ENCODE results near the gene EYA4. TPM values are rescaled to one million over a fixed set of nuclear protein-coding genes. Genes with fewer than 3 reads are reported as not detected.

EYA4 gene
- total RNA-seq, 1 experiment from 2014 or later = 6.1 TPM

DNA sequence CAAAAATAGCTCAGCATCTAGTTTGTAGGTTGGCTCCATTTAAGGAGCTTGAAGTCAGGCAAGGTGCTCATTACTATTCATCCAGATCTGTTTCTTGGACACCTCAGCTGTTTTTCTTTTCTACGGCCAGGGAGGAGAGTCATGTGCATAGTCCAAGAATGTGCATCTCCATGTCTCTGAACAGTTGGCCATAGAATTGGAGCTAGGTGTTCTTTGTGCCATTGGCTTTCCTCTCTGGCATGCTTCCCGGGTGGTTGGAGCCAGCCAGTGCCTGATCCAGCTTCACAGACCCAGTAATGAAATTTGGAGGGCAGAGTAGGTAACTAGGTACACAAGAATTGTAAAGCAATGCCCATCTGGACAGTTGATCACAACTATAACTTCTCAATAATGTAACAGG lies 21.6 kb downstream of the EYA4 start:
- Histone ChIP-seq H3K9me3 (no peaks in the 10 kb centered on the region), H3K36me3 (no peaks in the 10 kb centered on the region), H3K27me3 (no peaks in the 10 kb centered on the region), H3K4me3 (no peak overlapping the region)
- DNase-seq = no peak

DNA sequence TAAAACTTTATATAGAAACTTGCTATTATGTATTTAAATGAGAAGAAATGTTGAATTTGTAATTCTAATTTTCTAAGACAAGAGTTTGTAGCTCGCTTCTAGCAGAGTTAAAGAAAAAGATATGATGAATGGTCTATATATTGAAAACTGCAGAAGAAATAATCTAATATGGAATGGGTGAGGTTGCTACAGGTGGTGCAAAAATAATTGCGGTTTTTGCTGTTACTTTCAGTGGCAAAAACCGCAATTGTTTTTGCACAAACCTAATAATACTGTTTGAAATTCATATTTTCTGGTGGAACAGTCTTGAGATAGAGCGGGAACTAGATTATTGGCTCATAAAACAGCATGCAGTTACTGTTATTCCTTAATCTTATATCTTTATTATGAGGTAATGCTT lies 23.9 kb downstream of the EYA4 start:
- H3K9me3 ChIP-seq = no peaks in the 10 kb centered on the region
- no peak overlapping the region for H3K4me3 ChIP-seq
- no peaks in the 10 kb centered on the region for H3K27me3 ChIP-seq
- H3K36me3 ChIP-seq = no peaks in the 10 kb centered on the region
- DNase-seq = no peak

- Histone ChIP-seq H3K36me3 (no peaks in the 10 kb centered on the region), H3K4me3 (no peak overlapping the region), H3K9me3 (peaks cover 4% of the 10 kb centered on the region; the same call in 1 of the 2 replicates), H3K27me3 (no peaks in the 10 kb centered on the region)
- no peak for DNase-seq
These were observed 25.0 kb downstream of the EYA4 start for GRCh38 chr6:133266186-133266585.

- no peak for DNase-seq
- Histone ChIP-seq H3K9me3 (peaks cover 5% of the 10 kb centered on the region; the same call in 1 of the 2 replicates), H3K27me3 (no peaks in the 10 kb centered on the region), H3K4me3 (no peak overlapping the region), H3K36me3 (peaks cover 7% of the 10 kb centered on the region; the same call in 1 of the 2 replicates)
These were observed 27.5 kb downstream of the EYA4 start for GRCh38 chr6:133268621-133269020.

DNA sequence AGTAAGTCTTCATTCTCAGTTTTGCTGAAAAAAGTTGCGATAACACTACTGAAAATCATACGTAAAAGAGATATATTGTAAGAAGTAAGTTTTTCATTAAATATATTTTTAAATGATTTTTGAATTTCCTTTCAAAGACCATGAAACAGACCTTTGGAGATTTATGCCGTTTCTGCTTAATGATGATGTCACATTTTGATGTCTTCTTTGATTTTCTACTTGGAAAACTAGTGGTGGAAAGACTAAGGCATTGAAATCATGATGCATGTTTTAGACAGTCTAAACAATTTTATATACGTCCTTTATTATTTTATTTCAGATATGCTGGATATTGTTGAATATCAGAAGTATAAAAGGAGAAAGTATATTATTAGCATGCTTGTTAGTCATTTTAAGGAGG lies 33.7 kb downstream of the EYA4 start:
- Histone ChIP-seq H3K36me3 (peaks cover 7% of the 10 kb centered on the region), H3K4me3 (no peak overlapping the region), H3K9me3 (peaks cover 8% of the 10 kb centered on the region; the same call in 1 of the 2 replicates), H3K27me3 (no peaks in the 10 kb centered on the region)
- DNase-seq = no peak

DNA sequence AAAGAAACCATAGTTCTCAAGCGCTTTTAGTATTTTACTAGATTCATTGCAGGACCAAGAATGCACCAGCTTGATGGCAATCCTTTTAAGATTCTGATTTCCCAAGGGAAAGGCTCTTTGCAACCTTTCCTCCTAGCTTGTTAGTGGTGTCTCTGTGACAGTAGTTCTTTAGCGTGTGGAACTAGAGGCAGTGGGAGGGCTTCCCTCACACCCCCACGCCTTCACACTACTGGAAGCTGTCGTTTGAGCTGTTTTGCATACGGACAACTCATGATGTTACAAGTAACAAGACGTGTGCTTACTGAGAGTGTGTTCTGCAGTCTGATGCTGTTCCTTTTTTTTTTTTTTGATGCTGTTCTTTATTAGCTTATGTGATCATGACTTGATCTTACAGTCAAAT lies 34.1 kb downstream of the EYA4 start:
- no peak for DNase-seq
- peaks cover 8% of the 10 kb centered on the region; the same call in 1 of the 2 replicates for H3K9me3 ChIP-seq
- H3K4me3 ChIP-seq = no peak overlapping the region
- no peaks in the 10 kb centered on the region for H3K27me3 ChIP-seq
- H3K36me3 ChIP-seq = peaks cover 7% of the 10 kb centered on the region

- DNase-seq = no peak
- Histone ChIP-seq H3K9me3 (0 out of 2 replicates have a peak, but pooled peaks cover 3% of the 10 kb centered on the region), H3K27me3 (no peaks in the 10 kb centered on the region), H3K4me3 (no peak overlapping the region), H3K36me3 (peaks cover 4% of the 10 kb centered on the region)
These were observed 36.2 kb downstream of the EYA4 start for GRCh38 chr6:133277228-133277899.

GRCh38 chr6:133277900-133278545 lies 36.9 kb downstream of the EYA4 start:
- H3K4me3 ChIP-seq = no peak overlapping the region
- H3K9me3 ChIP-seq = 0 out of 2 replicates have a peak, but pooled peaks cover 3% of the 10 kb centered on the region
- DNase-seq = no peak
- H3K27me3 ChIP-seq = no peaks in the 10 kb centered on the region
- no peaks in the 10 kb centered on the region; the same call in 1 of the 2 replicates for H3K36me3 ChIP-seq

- H3K36me3 ChIP-seq = no peaks in the 10 kb centered on the region
- no peaks in the 10 kb centered on the region for H3K27me3 ChIP-seq
- DNase-seq = no peak
- no peak overlapping the region for H3K4me3 ChIP-seq
- no peaks in the 10 kb centered on the region for H3K9me3 ChIP-seq
These were observed 45.6 kb downstream of the EYA4 start for GRCh38 chr6:133286765-133287164.

- Histone ChIP-seq H3K27me3 (no peaks in the 10 kb centered on the region), H3K36me3 (no peaks in the 10 kb centered on the region), H3K4me3 (no peak overlapping the region), H3K9me3 (no peaks in the 10 kb centered on the region)
- no peak for DNase-seq
These were observed 47.5 kb downstream of the EYA4 start for GRCh38 chr6:133288662-133289061.

GRCh38 chr6:133289733-133290306 lies 48.7 kb downstream of the EYA4 start:
- no peaks in the 10 kb centered on the region for H3K36me3 ChIP-seq
- H3K4me3 ChIP-seq = no peak overlapping the region

GRCh38 chr6:133290930-133291329 lies 49.8 kb downstream of the EYA4 start:
- H3K4me3 ChIP-seq = no peak overlapping the region
- no peaks in the 10 kb centered on the region for H3K27me3 ChIP-seq
- no peak for DNase-seq
- H3K36me3 ChIP-seq = no peaks in the 10 kb centered on the region
- no peaks in the 10 kb centered on the region for H3K9me3 ChIP-seq

More at GRCh38 chr6:133289733-133290306, 48.7 kb downstream of the EYA4 start:
- no peak for DNase-seq
- Histone ChIP-seq H3K27me3 (no peaks in the 10 kb centered on the region), H3K9me3 (no peaks in the 10 kb centered on the region)

- no peak for DNase-seq
These were observed 50.5 kb downstream of the EYA4 start for GRCh38 chr6:133291671-133292070.

GRCh38 chr6:133297657-133298056 lies 56.5 kb downstream of the EYA4 start:
- no peak overlapping the region for H3K4me3 ChIP-seq
- H3K36me3 ChIP-seq = no peaks in the 10 kb centered on the region
- H3K9me3 ChIP-seq = no peaks in the 10 kb centered on the region
- DNase-seq = no peak
- H3K27me3 ChIP-seq = no peaks in the 10 kb centered on the region

More at GRCh38 chr6:133291671-133292070, 50.5 kb downstream of the EYA4 start:
- Histone ChIP-seq H3K4me3 (no peak overlapping the region), H3K36me3 (no peaks in the 10 kb centered on the region), H3K27me3 (no peaks in the 10 kb centered on the region), H3K9me3 (no peaks in the 10 kb centered on the region)

DNA sequence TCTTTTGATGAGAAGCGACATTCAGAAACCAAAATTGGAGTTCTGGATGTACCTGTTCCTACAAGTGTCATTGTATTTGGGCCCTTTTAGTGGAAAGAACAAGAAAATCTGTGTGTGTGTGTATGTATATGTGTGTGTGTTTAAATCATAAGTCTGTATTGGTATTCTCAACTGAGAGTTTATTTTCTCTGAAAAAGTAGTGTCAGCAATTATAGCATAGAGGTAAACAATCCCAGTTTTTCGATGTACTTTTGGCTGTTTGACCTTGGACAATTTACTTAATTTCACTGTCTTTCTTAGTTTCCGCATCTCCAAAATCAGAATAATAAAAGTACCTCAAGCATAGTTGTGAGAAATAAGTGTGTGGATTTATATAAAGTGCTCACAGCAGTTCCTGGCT lies 57.2 kb downstream of the EYA4 start:
- Histone ChIP-seq H3K4me3 (no peak overlapping the region), H3K27me3 (no peaks in the 10 kb centered on the region), H3K36me3 (no peaks in the 10 kb centered on the region), H3K9me3 (no peaks in the 10 kb centered on the region)
- DNase-seq = no peak

DNA sequence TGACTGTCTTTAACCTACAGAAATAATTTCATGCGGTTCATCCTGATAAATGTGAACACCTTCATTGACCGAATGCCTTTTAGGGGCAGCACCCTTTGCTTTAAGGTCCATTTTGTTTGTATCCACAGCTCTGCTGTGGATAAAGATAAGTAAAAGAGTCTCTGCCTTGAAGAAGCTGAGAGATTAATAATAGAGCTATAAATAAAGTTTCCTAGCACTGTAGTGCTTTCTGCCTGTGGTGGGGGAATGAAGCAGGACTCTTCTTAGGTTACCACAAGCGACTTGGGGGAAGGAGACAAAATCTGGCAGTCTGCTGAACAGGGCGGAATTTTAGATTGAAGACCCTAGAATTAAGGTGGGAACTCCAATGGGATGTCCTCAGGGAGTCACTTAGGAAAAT lies 57.6 kb downstream of the EYA4 start:
- Histone ChIP-seq H3K4me3 (no peak overlapping the region), H3K9me3 (no peaks in the 10 kb centered on the region), H3K36me3 (no peaks in the 10 kb centered on the region), H3K27me3 (no peaks in the 10 kb centered on the region)
- DNase-seq = no peak

- DNase-seq = no peak
- no peak overlapping the region for H3K4me3 ChIP-seq
These were observed 59.7 kb downstream of the EYA4 start for GRCh38 chr6:133300896-133301295.

DNA sequence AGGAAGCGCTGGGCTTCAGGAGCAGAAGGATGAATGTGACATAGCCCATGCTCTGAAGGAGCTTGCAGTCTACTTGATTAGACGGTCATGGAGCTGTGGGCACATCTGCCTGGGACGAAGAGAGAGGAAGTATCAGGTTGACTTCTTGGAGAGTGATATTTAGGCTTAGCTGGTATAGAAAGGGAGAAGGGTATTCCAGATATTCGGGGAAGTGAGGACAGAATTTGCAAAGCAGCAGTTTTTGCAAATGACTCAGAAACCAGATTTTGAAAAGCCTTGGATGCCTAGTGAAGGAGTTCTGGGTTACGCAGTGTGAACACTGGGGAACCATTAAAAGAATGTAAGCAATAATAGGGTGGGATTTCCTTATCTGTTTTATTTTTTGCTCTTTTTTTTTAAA lies 60.7 kb downstream of the EYA4 start:
- Histone ChIP-seq H3K27me3 (no peaks in the 10 kb centered on the region), H3K4me3 (no peak overlapping the region), H3K9me3 (no peaks in the 10 kb centered on the region), H3K36me3 (no peaks in the 10 kb centered on the region)
- no peak for DNase-seq

More at GRCh38 chr6:133300896-133301295, 59.7 kb downstream of the EYA4 start:
- no peaks in the 10 kb centered on the region for H3K27me3 ChIP-seq
- no peaks in the 10 kb centered on the region for H3K9me3 ChIP-seq
- no peaks in the 10 kb centered on the region for H3K36me3 ChIP-seq
